Measurements from ENCODE around the gene PTPN11. TPM values are rescaled to one million over a fixed set of nuclear protein-coding genes. Genes with fewer than 3 reads are reported as not detected.
"Not testable (repeated sequence)": the region's sequence is repeated elsewhere in the genome, so short reads cannot be mapped to it uniquely, and the experiment has no call there.

PTPN11 gene
- polyA plus RNA-seq (ENCODE audit: insufficient read length in 3 of 3) = 10 to 100 TPM; 84.4 to 88.1 (median 85.8) TPM

GRCh38 chr12:112418608-112419296 is at the start of gene PTPN11:
TSS of gene PTPN11 (plus strand) at chr12:112418947. CDS start at chr12:112419112, 165 bp downstream.
- peak in 2 of 3 donors; percentile 67 for DNase-seq (ENCODE audit: low read depth in 3 of 3, low spot score in 2 of 3)

GRCh38 chr12:112370199-112370598 is 48.5 kb upstream of the PTPN11 start:
- no peak for DNase-seq (ENCODE audit: low read depth in 3 of 3, low spot score in 2 of 3)

- DNase-seq (ENCODE audit: low read depth in 3 of 3, low spot score in 2 of 3) = no peak
Observed at GRCh38 chr12:112370868-112371510, 47.8 kb upstream of the PTPN11 start.

- no peak for DNase-seq (ENCODE audit: low read depth in 3 of 3, low spot score in 2 of 3)
Observed at GRCh38 chr12:112374166-112374740, 44.5 kb upstream of the PTPN11 start.

GRCh38 chr12:112375105-112375504 is 43.6 kb upstream of the PTPN11 start:
- DNase-seq (ENCODE audit: low read depth in 3 of 3, low spot score in 2 of 3) = no peak

- peak in 1 of 3 donors; percentile 10 for DNase-seq (ENCODE audit: low read depth in 3 of 3, low spot score in 2 of 3)
Observed at GRCh38 chr12:112380663-112381405, 37.9 kb upstream of the PTPN11 start.

GRCh38 chr12:112381406-112381882 is 37.3 kb upstream of the PTPN11 start:
- DNase-seq (ENCODE audit: low read depth in 3 of 3, low spot score in 2 of 3) = peak in 2 of 3 donors; percentile 7 to 18

GRCh38 chr12:112381883-112382796 is 36.6 kb upstream of the PTPN11 start, which contains the start of gene HECTD4:
TSS of gene HECTD4 (minus strand) at chr12:112382431. CDS start at chr12:112382128, 303 bp downstream.
- DNase-seq (ENCODE audit: low read depth in 3 of 3, low spot score in 2 of 3) = peak; percentile 61 to 82 (median 76)

GRCh38 chr12:112382866-112383265 is 35.9 kb upstream of the PTPN11 start:
- no peak for DNase-seq (ENCODE audit: low read depth in 3 of 3, low spot score in 2 of 3)

GRCh38 chr12:112386726-112387125 is 32.0 kb upstream of the PTPN11 start:
- DNase-seq (ENCODE audit: low read depth in 3 of 3, low spot score in 2 of 3) = no peak

- no peak for DNase-seq (ENCODE audit: low read depth in 3 of 3, low spot score in 2 of 3)
Observed at GRCh38 chr12:112389228-112389627, 29.5 kb upstream of the PTPN11 start.

- not testable (repeated sequence) for DNase-seq (ENCODE audit: low read depth in 3 of 3, low spot score in 2 of 3)
Observed at GRCh38 chr12:112389922-112390654, 28.7 kb upstream of the PTPN11 start.

GRCh38 chr12:112393328-112393727 is 25.4 kb upstream of the PTPN11 start:
- DNase-seq (ENCODE audit: low read depth in 3 of 3, low spot score in 2 of 3) = no peak

GRCh38 chr12:112401054-112401453 is 17.7 kb upstream of the PTPN11 start:
- DNase-seq (ENCODE audit: low read depth in 3 of 3, low spot score in 2 of 3) = no peak

- no peak for DNase-seq (ENCODE audit: low read depth in 3 of 3, low spot score in 2 of 3)
Observed at GRCh38 chr12:112401903-112402498, 16.7 kb upstream of the PTPN11 start.

GRCh38 chr12:112406519-112407488 is 11.9 kb upstream of the PTPN11 start:
- no peak for DNase-seq (ENCODE audit: low read depth in 3 of 3, low spot score in 2 of 3)

GRCh38 chr12:112407683-112408082 is 11.1 kb upstream of the PTPN11 start:
- DNase-seq (ENCODE audit: low read depth in 3 of 3, low spot score in 2 of 3) = not testable (repeated sequence)
